AML-193 (cell line): ENCODE data around the gene PML.

Experiments
- DNase-seq, 2 experiments: peaks; one replicate each; lab custom pipeline; 2025; lab: John Stamatoyannopoulos, UW

PML gene

GRCh38 chr15:73985101-73985873, 9.2 kb upstream of the PML start:
- no peak for DNase-seq

- DNase-seq: no peak
Observed at GRCh38 chr15:73986055-73986775, 8.3 kb upstream of the PML start.

DNA sequence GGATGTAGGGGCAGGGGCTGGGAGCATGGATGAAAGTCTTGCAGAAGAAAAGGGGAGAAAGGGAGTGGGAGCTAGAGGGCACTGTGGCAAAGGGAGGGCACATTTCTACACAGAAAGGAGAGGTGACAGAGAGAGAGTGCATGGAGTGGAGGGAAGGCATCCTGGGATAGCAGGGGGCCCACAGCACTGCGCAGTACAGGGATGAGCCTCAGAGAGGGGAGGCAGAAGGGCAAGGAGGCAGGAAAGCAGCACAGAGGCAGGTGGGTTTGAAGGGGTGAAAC, 7.8 kb upstream of the PML start:
- no peak for DNase-seq

- DNase-seq: no peak
Observed at GRCh38 chr15:73987250-73987649, 7.3 kb upstream of the PML start.

DNA sequence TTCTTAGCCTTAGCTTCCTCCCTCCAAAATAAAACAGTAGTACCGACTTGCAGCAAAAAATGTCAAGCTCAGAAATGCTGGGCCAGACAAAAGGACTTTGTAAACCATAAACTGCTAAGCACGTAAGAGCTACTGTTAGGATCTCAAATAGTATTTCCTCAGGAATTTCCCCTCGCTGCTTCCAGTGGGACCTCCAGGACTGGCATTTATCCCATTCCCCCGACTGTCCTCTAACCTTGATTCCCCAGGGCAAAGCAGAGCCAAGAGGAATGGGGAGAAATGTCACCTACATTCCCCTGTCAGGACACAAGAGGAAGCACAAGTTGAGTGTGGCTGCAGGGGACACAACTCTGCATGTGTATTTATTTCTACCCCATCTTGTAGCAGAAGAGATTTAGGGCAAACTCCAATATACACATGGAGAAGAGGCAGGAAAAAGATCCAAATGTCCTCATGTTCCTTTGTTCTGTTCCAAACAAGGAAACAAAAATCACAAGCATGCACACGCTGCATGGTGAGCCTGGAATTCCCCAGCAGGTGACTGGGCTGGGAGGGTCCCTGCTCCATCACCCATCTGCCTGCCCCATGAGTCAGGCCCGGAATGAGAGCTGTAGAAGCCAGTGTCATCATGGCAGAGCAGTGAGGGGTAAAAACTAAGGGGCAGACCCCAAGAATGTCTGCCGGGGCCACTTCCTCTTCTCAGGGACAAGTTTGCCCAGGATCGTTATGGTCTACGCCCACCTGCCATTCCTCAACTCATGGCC, 6.7 kb upstream of the PML start:
- DNase-seq: no peak

DNA sequence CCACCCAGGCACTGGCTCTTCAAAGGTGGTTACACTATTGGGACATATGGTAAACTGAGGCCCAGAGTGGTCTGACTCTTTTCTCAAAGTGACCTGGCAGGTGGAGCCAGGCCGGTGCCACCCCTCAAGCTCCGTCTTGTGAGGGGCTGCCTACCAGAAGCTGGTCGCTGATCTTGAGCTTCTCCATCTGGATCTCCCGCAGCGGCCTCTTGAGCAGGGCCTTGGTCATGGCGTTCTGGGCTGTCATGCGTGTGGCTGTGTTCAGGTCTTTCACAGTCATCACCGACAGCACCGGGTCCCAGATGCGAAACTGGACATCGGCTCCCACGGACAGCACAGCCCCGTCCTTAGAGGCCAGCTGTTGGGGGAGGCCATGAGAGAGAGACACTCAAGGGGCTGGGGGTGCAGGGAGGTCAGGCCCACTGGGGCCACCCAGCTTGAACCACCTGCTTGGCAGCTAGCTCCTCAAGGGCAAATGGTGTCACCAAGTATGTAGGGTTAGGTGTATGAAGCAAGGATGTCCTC, 6.0 kb upstream of the PML start:
- DNase-seq: no peak

DNA sequence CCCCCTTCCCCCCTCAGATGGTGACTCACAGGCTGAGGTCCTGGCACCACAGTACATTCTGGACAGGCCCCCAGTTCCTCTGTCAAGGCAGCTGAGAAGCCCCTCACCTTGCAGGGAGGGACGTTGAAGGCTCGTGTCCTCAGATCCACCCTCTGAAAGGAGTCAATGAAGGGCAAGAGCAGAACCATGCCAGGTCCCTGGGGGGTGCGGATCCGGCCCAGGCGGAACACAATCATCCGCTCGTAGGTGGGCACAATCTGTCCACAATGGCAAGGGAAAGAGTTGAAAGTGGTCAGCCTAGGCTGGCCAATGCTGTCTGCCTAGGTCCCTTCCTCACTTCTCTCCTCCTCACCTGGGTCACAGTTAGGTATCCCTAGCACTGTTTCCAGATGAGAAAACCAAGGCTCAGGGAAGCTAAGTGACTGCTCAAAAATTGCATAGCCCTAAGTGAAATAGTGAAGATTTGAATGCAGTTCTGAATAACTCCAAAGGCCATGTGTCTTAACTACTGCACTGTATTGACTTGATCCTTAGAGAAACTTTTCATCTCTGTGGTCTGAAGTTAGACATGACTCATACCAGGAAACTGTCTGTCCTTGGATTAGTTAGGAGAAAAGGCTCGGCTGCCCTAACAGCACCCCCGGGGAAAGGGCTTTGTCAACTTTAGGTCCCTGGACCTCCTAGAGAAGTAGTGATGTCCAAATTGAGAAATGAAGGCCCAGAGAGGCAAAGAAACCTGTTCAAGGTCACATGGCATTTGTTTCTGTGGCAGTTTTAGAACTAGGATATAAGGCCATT, 5.3 kb upstream of the PML start:
- DNase-seq: no peak

DNA sequence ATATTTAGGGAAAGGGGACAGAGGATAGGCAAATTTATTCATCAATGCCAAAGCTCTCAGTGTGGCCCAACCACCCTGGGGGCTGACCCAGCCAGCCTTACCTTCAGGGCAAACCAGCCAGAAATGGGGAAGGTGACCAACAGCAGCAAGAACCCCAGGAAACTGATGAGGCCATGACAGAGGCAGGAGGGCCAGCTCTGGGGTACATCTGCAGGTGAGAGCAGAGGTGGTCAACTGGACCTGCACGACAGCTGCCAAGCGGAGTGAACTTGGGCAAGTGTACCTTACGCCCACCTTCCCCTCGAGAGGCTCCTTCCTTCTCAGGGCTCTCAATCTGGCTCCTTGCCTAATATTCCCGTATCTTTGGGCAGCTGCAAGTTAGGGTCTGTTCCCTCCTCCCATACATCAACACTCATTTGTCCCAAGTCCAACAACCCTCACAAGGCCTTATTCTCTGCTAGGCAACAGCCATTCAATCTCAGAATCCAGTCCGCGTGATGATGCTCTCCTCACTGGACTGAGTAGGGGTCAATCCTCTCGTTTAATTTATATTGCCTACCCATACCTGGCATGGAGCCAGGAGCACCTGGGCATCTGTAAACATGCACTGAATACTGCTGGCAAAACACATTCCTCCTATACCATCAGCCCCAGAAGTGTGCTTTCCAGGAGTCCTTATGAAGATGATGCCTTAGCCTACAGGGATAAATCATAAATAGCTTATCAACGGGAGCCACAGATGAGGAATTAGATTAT, 4.1 kb upstream of the PML start:
- DNase-seq: no peak

- DNase-seq: no peak
Observed at GRCh38 chr15:73991260-73991659, 3.3 kb upstream of the PML start.

DNA sequence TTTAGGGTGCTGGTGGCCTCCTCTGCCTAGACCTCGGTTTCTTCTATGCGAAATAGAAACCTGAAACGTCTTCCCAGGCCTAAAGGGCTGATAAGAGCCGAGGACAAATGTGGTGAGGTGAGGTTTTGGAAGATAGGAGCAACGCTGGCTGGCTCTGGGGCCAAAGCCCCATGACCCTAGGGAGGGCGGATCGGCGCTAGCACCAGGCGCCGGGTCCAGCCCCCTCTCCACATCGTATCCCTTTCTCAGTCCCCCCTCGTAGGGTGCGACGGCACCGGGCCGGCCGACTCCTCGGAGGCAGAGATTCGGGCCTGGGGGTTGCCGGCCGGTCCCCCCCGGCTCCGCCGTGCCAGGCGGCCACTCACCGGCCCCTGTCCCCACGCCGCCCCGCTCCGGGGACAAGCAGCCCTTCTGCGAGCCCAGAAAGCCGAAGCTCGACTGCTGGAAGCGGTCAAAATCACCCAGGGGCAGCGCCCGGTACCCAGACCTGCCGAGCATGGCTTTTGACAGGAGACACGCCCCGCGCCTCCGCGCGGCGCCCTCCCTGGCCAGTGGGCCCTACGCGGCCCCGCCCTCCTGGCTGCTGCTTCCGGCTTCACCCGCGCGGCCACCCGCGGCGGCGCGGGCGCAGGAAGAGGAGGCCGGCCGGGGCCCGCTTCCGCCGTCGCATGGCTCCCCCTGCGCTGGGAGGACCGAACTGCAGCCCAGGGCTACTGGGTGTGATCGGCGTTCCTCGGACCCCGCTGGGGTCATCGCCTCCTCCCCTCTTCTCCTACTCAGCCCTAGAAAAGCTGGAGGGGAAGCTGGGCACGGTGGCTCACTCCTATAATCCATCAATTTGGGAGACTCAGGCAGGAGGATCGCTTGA, 2.6 kb upstream of the PML start, which contains the start of gene STOML1:
STOML1 (minus strand) TSS at position 570 of the 868 bp plus-strand sequence; CDS start at position 498, 72 bp downstream.
- peak; percentile 86 to 90 for DNase-seq

- no peak for DNase-seq
Observed at GRCh38 chr15:73992594-73992898, 2.0 kb upstream of the PML start.

- no peak for DNase-seq
Observed at GRCh38 chr15:73993211-73993994, 1.1 kb upstream of the PML start.

DNA sequence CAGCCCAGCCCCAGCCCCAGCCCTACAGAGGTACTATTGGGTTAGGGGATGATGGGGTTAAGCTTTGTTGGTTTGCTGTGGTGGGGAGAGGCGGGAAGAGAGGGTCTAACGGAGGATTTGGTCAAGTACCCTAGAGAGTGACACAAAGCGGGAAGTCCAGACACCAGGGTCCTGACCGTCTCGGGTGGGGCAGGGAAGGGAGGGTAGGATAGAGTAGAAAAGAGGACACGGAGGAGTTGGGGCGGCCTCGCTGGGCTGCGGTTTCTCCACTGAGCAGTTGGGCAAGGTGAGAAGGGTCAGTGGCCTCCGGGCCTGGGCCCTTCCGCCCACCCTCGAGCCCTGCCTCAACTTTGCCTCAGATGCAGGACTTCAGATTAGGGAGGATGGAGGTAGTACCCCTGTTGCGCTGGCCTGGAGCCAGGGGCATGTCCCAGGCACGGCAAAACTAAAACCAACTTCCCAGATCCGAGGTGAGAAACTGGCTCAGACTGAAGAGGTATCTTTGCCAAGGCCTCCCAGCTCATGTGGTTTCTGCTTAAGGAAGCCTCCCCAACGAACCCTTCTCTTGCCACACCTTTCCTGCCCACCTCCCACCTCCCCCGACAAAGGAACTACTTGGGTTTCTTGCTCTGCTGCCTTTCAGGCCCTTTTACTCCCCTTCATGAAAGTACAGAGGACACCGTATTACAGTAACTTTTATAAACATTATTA, 551 bp downstream of the PML start:
- peak; percentile 37 to 41 for DNase-seq

GRCh38 chr15:73996267-73996666, 1.8 kb downstream of the PML start:
- DNase-seq: no peak

GRCh38 chr15:73996939-73997338, 2.4 kb downstream of the PML start:
- peak; percentile 79 to 80 for DNase-seq

- no peak for DNase-seq
Observed at GRCh38 chr15:73997986-73998385, 3.5 kb downstream of the PML start.

GRCh38 chr15:74006774-74007639, 12.5 kb downstream of the PML start:
- no peak for DNase-seq

DNA sequence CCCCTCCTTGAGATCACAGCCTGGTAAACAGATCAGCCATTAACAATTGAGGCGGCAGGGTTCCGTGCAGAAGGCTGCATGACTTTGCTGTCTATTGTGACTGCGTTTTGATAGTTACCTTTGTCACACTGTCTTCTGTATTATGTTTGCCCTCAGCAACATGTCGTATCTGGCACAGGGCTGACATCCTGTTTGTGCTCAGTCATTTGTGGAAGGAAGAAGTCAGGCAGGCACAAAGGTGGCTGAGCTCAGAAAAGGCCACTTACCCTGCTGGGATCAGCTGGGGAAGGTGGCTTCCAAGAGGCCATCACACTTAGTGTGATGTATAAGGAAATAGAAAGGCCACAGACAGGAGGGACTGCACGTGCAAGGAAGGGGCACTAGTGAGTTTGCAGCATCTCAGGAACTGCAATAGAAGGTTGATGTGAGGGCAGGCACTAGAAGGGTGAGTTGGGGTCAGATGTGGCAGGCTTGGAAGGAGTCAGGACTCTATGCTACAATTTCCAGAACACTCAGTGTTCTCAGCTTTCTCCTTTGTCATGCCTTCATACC, 13.4 kb downstream of the PML start:
- no peak for DNase-seq
